HG02884 (cell line): Measurements from ENCODE around the gene JPH2.

Source experiments
- ATAC-seq: cut with Tn5 transposase; IDR thresholded peaks from one replicate; pipeline ENCODE4 v1.9.1; 2021; ENCODE audit warnings: mild to moderate bottlenecking, moderate library complexity; ENCODE audit not compliant: unreplicated experiment

JPH2 gene

DNA sequence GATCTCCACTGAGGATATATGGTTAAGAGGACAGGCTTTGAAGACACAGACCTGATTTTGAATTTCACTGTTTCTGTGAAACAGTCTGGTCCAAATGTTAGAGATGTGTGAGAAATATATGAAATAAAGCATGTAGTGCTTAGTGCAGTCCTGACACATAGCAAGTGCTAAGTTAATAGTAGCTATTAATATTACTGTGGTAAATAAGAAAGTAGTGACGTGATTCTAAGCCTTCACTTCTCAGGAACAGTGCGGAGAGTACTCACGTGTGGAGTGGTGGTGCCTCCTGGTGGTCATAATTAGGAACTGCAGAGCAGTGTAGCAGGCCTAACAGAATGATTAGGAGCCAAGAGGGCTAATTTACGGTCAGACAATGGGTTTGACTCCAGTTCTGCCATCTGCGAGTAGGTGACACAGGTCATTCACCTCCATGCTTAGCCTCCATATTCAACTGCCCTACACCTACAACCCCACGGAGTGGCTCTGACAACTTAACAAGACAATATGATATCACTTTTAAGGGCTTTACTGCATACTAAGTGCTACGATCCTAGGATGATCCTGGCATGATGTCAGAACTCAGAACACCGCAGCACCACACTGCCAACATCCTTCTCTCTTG, 106.2 kb downstream of the JPH2 start:
- ATAC-seq, result peak; percentile 63

DNA sequence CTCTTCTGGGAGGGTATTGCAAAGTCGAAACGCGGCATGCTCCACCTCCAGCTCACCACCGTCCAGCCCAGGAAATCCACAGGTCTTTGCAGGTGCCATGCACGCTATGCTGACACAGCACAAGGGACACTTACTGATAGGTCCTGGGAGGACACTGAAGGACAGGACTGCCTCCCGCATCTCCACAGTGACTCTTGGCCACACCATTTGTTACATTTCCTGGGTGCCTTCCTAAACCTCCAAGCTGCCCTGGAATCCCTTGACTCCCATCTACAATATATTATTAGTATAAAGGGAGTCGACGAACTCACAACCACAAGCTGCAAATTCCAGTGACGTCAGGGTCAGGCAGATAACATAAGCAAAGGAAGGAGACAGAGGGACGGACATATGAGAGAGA, 106.9 kb downstream of the JPH2 start:
- no peak for ATAC-seq

DNA sequence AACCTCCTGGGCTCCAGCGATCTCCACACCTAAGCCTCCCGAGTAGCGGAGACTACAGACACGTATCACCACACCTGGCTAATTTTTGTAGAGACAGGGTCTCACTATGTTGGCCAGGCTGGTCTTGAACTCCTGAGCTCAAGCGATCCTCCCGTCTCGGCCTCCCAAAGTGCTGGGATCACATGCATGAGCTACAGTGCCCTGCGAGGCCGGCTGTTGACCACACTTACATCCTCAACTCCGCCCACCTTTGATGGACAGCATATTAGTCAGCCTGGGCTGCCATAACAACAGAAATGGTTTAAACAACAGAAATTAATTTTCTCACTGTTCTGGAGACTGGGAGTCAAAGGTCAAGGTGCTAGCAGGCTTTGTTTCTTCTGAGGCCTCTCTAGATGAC, 107.7 kb downstream of the JPH2 start:
- no peak for ATAC-seq

DNA sequence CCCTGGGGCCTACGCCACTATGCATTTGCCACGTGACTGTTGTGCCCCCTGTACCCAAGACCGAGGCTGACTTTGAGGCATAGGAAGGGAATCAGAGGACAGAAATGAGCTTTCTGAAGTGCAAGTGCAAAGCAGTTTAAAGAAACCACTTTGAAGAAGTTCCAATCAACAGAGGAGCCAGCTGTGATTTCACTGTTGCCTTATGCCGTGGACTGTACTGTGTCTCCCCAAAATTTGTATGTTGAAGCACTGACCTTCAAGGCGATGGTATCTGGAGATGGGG, 111.1 kb downstream of the JPH2 start:
- ATAC-seq, result no peak

DNA sequence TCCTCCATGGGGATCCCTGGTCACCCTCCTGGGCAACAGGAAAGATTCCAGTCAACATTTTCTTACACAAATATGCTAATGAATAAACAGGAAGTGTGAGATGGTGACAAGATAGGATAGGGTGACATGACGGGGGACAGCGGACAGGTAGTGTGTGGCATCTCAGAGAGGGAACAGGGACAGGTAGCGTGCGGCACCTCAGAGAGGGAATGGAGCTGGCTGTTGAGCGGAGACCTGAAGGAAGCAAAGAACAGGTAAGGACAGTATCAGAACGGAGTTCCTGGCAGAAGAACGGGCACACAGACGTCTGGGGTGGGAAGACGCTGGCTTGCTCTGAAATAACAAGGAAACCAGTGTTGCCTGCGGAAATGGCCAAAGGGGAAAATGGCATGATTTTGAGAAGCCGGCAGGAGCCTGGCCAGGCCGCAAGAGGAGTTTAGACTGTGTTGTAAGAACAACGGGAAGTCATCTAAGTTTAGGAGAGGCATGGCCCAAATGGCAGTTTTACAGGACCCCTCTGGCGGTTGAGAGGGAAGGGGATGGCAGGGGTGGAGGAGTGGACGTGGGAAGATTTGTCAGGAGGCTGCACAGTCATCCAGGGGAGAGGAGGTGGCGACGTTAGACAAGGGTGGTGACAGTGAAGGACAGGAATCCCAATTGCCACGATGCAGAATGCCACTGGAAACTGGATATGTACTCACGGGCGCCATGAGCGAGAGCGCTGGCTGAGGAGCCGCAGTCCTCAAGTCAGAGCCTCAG, 111.6 kb downstream of the JPH2 start:
- ATAC-seq, result no peak

DNA sequence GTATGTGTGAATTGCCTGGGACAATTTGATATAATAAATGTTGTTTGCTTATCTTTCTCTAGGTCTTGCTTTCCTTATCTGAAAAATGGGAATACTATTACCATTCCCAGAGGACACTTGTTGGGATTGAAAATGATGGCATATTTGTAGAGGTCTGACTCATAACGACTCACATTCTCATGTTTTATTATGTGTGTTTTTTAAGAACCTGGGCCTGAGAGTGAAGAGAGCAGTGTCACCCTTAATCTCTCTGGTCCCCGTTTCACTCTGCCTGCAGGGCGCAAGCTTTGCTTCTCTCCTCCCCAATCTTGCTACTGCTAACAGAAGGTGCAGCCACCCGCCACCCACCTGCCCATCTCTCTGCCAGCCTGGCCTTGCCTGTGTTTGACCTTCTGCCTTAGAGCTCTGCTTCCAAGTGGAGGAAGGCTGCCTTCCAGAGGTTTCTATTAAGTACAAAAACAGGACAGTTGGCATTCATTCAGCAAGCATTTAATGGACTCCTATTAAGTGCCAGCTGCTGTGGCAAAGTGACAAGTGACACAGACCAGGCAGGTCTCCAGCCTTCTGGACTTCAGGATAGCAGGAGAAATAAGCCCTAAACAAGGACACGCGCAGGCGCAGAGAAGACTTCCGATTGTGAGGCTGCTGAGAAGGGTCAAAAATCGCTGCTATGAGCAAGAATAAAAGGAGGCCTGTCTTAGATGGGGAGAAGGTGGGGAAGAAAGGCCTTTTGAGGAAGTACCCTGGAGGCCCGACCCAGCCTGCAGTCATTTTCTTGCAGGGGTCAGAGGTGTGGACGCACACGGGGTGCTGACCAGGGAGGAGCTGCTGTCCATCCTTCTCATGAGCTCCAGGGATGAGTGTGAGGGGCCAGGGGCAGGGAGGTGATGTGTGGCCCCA, 112.5 kb downstream of the JPH2 start:
- no peak for ATAC-seq

DNA sequence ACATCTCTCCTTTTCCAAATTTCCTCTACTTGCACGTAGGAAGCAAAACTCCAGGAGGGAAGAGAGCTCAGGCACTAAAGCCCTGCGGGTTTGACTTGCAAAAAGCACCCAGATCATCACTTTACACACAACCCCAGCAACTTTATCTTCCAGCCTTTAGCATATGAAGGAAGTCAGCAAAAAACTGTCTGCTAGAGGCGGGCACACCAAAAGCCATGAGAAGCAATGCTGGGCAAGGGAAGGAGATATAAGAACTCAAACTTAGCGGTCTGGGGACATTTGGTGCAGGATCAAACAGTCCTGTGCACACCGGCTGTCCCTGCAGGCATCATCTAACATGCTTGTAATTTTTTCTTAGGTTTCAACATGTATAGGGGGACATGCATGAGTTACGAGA, 113.3 kb downstream of the JPH2 start:
- ATAC-seq, result no peak

DNA sequence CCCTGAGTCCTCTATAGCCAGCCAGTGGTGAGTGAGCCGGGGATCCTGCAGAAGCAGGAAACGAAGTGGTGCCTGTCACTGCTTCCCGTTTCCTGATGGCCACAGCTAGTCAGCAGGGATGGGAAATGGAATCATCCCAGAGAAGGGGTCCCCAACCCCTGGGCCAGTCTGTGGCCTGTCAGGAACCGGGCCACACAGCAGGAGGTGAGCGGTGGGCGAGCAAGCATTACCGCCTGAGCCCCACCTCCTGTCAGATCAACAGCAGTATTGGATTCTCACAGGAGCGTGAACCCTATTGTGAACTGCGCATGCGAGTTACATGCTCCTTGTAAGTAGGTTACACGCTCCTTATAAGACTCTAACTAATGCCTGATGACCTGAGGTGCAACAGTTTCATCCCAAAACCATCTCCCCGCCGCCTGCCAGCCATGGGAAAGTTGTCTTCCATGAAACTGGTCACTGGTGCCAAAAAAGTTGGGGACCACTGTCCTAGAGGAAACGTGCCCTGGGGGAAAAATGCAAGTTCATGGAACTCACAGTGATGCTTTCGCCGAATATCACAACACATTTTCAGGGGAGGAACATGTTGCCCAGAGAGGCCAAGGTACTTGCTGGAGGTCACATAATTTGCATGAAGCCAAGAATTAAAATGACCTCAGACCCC, 113.8 kb downstream of the JPH2 start:
- no peak for ATAC-seq

DNA sequence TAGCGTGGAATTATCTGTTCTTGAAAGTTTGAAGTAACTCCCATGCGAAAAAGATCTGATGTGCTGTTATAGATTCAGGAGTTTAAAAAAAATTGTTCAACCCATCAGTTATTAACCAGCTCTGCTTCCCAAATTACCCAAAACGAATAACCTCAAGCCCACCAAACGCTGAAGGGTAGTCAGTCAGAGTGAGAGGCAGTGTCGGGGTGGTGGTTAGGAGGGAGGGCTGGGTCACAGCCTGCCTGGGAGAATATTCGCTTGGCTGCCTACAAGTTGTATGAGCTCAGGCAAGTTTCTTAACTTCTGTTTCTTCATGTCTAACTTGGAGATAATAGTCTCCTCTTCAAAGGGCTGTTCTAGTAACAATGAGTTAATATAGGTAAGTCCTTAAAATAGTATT, 114.6 kb downstream of the JPH2 start:
- ATAC-seq, result no peak

DNA sequence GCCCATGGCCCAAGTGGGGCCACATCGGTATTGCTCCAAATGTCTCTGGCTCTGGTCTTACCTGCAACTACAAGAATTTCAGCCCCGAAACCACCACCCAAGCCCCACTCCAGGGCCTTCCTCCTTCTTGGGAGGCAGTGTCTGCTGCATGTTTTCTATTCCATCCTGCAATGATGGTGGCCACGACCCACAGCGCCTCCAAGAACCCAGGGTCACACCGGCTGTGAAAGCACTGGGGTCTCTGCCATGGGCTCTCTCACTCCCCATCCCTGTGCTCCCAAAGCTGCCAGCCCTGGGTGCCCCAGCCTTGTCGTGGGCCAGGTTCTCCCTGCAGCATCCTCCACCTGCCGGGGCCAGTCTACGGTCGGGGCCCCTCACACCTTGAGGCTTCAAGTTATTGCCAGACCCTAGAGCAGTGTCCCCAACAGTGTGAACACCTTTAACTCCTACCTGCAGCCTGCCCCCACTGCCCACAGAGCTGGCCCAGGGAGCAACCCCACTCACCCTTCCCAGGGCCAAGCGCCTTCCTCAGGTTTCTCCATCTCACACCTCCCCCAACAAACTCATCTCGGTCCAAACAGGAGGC, 115.4 kb downstream of the JPH2 start:
- ATAC-seq, result no peak

DNA sequence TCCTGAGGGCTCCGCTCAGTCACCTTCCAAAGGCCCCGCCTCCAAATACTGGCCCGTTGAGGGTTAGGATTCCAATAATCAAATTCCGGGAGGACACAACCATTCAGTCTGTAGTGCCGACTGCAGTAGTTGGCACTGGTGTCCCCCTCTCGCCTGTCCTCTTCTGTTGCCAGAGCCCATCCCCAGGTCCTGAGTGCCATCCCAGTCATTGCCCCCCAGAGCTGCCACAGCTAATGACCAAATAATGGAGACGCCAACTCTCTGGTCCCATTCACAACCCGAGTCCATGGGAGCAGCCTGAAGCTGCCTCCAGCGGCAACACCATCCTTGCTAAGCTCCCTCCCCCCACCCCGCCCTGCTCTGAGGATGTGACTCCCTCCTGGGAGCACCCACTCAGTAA, 115.9 kb downstream of the JPH2 start:
- ATAC-seq, result no peak

DNA sequence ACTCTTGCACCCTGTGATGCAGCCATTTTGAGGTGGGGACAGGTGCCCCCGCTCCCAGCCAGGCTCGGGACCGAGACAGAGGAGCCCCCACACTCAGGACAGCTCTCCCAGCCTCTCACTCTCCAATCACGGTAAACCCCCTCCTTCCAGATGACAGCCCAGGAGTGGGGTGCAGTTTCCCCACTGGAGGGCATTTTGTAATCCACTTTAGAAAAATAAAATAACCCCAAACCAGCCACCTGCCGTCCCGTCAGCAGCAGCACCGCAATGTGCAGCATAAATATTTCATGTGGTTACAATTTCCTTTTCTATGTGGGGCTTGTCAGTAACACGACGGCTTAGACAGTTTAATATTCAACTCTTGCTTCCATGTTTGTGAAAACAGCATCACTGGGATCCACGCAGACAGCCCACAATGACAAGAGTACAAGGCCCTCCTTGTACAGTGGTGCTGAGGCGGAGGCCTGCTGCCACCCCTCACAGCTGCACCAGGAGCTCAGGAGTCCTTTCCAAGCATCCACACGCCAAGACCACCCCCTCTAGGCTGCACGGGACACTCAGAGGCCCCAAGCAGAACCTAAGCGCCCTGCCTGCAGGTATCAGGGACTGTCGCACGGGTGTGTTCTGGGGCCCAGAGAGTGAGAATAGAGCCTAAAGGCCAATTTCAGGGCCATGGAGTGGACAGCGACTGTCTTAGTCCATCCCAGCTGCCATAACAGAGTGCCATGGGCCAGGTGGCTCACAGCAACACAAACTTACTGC, 116.7 kb downstream of the JPH2 start:
- no peak for ATAC-seq

DNA sequence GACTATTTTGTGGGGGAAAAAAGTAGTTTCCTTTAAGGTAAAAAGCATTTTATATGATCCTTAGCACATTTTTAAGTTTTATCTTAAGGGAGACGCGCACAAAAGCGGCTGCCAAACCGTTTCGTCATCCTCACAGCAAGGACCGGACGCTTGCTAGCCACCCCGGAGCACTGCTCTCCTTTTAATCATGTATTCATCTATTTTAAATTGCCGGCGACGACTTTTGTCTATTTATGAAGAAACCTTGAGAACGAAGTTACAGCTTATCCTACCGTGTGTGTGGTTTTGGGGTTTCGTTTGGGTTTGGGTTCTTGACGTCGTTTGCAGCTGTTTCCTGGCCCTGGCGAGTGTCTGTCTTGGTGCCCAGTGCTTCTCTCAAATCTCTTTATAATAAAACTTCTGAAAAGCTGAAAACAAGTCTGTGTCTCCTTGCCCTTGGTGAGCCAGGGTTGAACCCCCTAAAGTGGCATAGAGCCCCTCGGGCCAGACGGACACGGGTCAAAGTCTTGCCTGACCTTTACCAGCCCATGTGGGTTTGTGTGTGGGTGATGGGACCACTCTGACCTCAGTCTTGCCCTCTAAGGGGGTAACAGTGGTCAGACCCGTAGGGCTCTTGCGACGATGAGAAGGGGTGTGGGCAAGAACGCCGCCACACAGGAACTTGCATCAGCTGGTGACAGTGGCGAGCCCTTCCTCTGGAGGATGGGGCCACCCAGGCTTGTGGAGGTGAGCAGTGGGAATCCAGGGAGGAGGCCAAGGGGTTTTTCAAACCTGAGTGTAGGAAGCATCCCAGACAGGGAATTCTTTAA, 117.6 kb downstream of the JPH2 start:
- ATAC-seq, result no peak

DNA sequence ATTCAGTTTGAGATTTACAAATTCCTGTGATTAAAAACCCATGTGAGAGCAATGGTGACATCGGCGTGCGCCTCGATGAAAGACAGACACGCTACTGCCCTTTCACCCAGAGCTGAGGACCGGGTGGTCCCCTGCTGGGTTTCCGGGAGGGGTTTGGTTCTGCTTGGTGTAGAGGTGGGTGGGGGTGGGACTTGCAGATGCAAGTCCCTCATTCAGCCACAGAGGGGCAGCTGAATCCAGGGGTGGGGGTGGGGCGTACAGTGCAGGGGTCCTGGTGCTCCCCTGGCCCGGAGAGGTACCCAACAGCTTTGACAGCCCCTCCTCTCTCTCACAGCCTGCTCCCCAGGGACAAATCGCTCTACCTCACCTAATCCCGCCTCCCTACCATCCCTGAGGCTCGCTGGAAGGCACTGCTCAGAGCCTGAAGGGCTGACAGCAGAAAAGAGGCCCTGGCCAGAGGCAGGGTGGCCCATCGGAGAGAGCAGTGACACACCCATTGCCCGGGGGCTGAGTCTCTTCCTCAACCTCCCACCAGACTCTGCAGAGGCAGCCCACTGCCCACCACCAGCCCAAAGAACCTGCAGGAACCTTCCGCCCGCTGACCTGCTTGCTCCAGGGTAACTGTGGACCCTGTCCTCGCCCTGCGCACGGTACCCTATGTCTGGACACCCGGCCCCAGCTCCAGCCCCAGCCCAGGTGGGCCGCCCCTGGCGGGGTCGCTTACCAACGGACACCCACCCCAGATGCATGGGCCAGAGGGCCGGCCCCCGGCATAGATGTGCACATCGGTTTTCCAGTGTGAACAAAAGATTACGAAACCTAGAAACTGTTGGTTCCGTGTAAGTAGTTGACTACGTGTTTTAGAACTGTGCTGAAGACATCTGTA, 118.4 kb downstream of the JPH2 start:
- ATAC-seq, result no peak

DNA sequence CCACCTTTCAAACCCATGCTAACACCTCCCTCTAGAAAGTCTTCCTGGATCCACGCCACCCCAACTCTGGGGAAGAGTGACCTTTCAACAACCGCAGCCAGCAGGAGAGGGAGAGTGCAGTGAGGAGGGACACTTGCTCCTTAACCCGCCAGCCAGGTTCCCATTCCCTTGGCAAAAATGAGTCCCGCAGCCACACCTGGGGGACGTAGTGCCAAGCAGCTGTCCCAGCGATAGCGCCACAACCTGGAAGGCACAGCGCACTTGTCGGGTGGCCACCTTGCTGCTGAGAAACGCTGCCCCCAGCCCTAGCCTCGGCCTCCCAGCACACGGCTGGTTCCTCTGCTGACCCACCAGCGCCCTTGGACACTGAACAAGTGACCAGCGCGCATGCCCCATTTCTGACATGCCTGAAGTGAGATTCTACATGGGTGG, 119.3 kb downstream of the JPH2 start:
- ATAC-seq, result no peak

DNA sequence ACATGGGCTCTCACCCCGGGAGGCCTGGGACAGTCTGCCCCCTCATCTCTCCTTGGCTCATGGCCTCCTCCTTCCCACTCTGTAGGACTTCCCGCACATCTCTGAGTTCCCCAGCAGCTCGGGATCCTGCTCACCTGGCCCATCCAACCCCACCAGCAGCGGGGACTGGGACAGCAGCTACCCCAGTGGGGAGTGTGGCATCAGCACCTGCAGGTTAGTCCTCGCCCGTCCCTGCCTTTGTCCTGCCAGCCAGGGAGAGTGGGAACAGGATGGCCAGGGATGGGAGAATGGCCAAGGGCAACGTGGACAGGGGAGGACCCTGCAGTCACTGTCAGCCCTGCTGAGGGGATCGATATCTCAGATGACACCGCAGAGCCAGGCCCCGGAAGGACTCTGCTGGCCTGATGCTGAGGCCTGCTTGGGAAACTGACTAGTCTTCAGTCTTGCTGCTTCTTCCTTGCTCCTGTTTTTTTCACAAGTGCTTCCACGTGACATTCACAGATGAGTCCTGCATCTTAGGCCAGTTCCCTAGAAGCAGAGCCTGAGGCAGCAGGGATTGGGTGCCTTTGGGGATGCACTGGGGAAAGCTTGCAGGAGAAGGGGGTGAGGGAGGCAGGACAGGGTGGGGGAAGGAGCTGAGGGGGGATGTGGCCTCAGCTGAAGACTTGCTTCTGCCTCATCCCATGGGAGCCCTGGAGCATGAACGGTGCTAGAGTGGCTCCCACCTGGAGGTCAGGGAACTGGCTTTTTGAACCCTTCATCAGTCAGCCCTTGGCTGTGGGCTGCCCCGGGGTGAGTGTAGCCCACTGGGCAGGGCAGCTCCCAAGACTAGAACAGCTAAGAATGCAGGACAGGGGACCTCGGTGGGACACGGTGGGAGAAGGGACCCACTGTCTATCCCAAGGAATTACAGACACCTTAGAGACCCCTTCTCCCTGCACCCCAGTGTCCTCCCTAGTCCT, 120.1 kb downstream of the JPH2 start:
- no peak for ATAC-seq
